Erythroblast (primary cell): Measurements from ENCODE around the gene DUOXA2.

Experiments used
- GATA1 ChIP-seq: IDR thresholded peaks from 2 replicates; pipeline ENCODE4 v1.6.1; 2011; ENCODE audit warnings: low read depth, mild to moderate bottlenecking, control low read depth, low read length, moderate library complexity
- POLR2A ChIP-seq: IDR thresholded peaks from 2 replicates; pipeline ENCODE4 v1.6.1; 2011; ENCODE audit warnings: mild to moderate bottlenecking, low read length

DNA sequence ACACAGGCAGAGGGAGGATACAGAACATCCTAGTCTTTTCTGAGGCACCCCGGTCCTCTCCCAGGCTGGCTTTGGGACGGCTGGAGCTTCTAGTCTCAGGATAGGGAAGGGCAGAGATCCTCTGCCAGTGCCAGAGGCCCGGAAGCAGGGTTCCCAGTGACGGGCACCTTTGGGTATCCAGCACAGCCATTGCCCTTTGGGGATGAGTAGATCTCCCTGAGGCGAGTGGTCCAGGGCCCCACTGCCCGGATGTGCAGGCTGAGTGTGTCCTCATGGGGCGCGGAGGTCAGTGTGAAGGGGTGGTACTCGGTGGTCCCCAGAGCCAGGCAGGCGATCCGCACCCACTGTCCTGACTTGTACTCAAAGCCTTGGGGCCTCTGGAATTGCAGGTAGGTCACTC, 18.5 kb upstream of the DUOXA2 start:
- TF ChIP-seq POLR2A, result no peak
- no peak for TF ChIP-seq GATA1
